HepG2 (cell line): Measurements from ENCODE around the gene IL6ST. TPM values are rescaled to one million over a fixed set of nuclear protein-coding genes. Genes with fewer than 3 reads are reported as not detected.

ENCODE experiments used
- ATF7-NPFF ChIP-seq: sonication (generic); formaldehyde crosslinking; IDR thresholded peaks from 2 replicates; pipeline ENCODE4 v1.8.1; 2023; ENCODE audit warnings: mild to moderate bottlenecking, low read depth, missing genetic modification reagents, moderate library complexity
- CENPT ChIP-seq: sonication (generic); formaldehyde crosslinking; IDR thresholded peaks from 2 replicates; pipeline ENCODE4 v1.8.0; 2022; ENCODE audit warnings: low read depth, mild to moderate bottlenecking, moderate library complexity, missing genetic modification reagents
- FIP1L1 ChIP-seq: fragments of 200-400 bp; formaldehyde crosslinking; IDR thresholded peaks from 2 replicates; pipeline ENCODE4 v1.6.1; 2018; ENCODE audit warnings: low read depth, mild to moderate bottlenecking, low read length, moderate library complexity, borderline replicate concordance; ENCODE audit not compliant: insufficient read depth
- FOSL1 ChIP-seq: sonication (generic); formaldehyde crosslinking; IDR thresholded peaks from 2 replicates; pipeline ENCODE4 v1.9.0; 2021; ENCODE audit warnings: missing genetic modification reagents, borderline replicate concordance
- FOXA1 ChIP-seq, 2 experiments: fragments of 450-650 bp in 1 of 2; sonication (generic) in 1 of 2; formaldehyde crosslinking in 1 of 2; IDR thresholded peaks; 2 replicates each; pipeline versions ENCODE4 v1.4.0 to v1.6.1; 2016 to 2020; ENCODE audit warnings: missing genetic modification reagents in 1 of 2
- HCFC1 ChIP-seq: fragments of 150-350 bp; IDR thresholded peaks from 2 replicates; pipeline ENCODE4 v1.6.1; 2014; ENCODE audit warnings: low read depth, low read length
- MLLT10 ChIP-seq: sonication (generic); formaldehyde crosslinking; IDR thresholded peaks from 2 replicates; pipeline ENCODE4 v1.4.0; 2020; ENCODE audit warnings: missing genetic modification reagents
- PHF5A ChIP-seq: IDR thresholded peaks from one replicate; pipeline ENCODE4 v1.6.1; 2018; ENCODE audit warnings: low read depth, missing genetic modification reagents; ENCODE audit not compliant: unreplicated experiment
- SAP130 ChIP-seq: IDR thresholded peaks from 2 replicates; pipeline ENCODE4 v1.6.1; 2016; ENCODE audit warnings: low read depth
- SMAD3 ChIP-seq: sonication (generic); formaldehyde crosslinking; IDR thresholded peaks from 2 replicates; pipeline ENCODE4 v1.4.0; 2020; ENCODE audit warnings: missing genetic modification reagents
- SMYD3 ChIP-seq: sonication (generic); formaldehyde crosslinking; IDR thresholded peaks from 2 replicates; pipeline ENCODE4 v1.8.1; 2023; ENCODE audit warnings: mild to moderate bottlenecking, missing genetic modification reagents
- TCF7 ChIP-seq: sonication (generic); IDR thresholded peaks from 2 replicates; pipeline ENCODE4 v1.6.1; 2016; ENCODE audit warnings: antibody characterized with exemption, low read depth
- ZBTB20 ChIP-seq: sonication (generic); formaldehyde crosslinking; IDR thresholded peaks from 2 replicates; pipeline ENCODE4 v1.8.1; 2023; ENCODE audit warnings: missing genetic modification reagents, low read depth, mild to moderate bottlenecking, borderline replicate concordance
- ZFP90 ChIP-seq: sonication (generic); formaldehyde crosslinking; IDR thresholded peaks from 2 replicates; pipeline ENCODE4 v1.8.0; 2022; ENCODE audit warnings: missing genetic modification reagents, mild to moderate bottlenecking, inconsistent platforms, borderline replicate concordance
- ZKSCAN8 ChIP-seq: IDR thresholded peaks from 2 replicates; pipeline ENCODE4 v1.6.1; 2016; ENCODE audit warnings: borderline replicate concordance, missing genetic modification reagents, missing compliant biosample characterization
- ZNF20 ChIP-seq: sonication (generic); formaldehyde crosslinking; IDR thresholded peaks from 2 replicates; pipeline ENCODE4 v1.4.0; 2020; ENCODE audit warnings: mild to moderate bottlenecking, moderate library complexity, missing genetic modification reagents
- ZNF331 ChIP-seq: sonication (generic); formaldehyde crosslinking; IDR thresholded peaks from 2 replicates; pipeline ENCODE4 v1.4.0; 2020; ENCODE audit warnings: missing genetic modification reagents
- ZNF564 ChIP-seq: sonication (generic); formaldehyde crosslinking; IDR thresholded peaks from 2 replicates; pipeline ENCODE4 v1.8.1; 2023; ENCODE audit warnings: mild to moderate bottlenecking, missing genetic modification reagents
- ZNF737 ChIP-seq: sonication (generic); formaldehyde crosslinking; IDR thresholded peaks from 2 replicates; pipeline ENCODE4 v1.5.0; 2020; ENCODE audit warnings: missing genetic modification reagents, mild to moderate bottlenecking, borderline replicate concordance
- polyA plus RNA-seq, 8 experiments: library from polyadenylated mRNA; depleted of rRNA in 3 of 8; stranded (reverse) in 7 of 8; unstranded in 1 of 8; fragments of >200 nt; fragmentation: Illumina TruSeq in 4 of 8; extraction: Trizol in 4 of 8; gene quantifications; 2 replicates each; pipeline versions ENCODE4 v1.2.1 to v1.2.3, GENCODE V29; 2011 to 2016; ENCODE audit warnings: low read depth in 4 of 8, missing spikeins in 1 of 8, mixed read lengths in 1 of 8; ENCODE audit not compliant: insufficient read depth in 1 of 8
- total RNA-seq, 5 experiments: library from RNA; depleted of rRNA; stranded (reverse); fragments of >200 nt; fragmentation: Illumina TruSeq; extraction: Trizol; gene quantifications; 2 replicates each; pipeline ENCODE4 v1.2.3, GENCODE V29; 2016; ENCODE audit warnings: low read depth in 1 of 5
- TF ChIP-seq, protein P1 (sequence below): sonication (generic); formaldehyde crosslinking; IDR thresholded peaks from 2 replicates; pipeline ENCODE4 v1.5.1; 2020; ENCODE audit warnings: mild to moderate bottlenecking, missing genetic modification reagents, moderate library complexity
- TF ChIP-seq, protein P2 (sequence below): sonication (generic); formaldehyde crosslinking; IDR thresholded peaks from 2 replicates; pipeline ENCODE4 v1.4.0; 2020; ENCODE audit warnings: mild to moderate bottlenecking, missing genetic modification reagents
- TF ChIP-seq, protein P3 (sequence below): sonication (generic); formaldehyde crosslinking; IDR thresholded peaks from 2 replicates; pipeline ENCODE4 v1.8.0; 2022; ENCODE audit warnings: low read depth, missing genetic modification reagents
- TF ChIP-seq, protein P4 (sequence below): IDR thresholded peaks from 2 replicates; pipeline ENCODE4 v1.6.1; 2016

The IL6ST gene
- total and polyA plus RNA-seq, 2 of the 13 experiments (the other 11 are each of a cell fraction or from before 2014, with no cell fraction given): 66.6 to 166 TPM

DNA sequence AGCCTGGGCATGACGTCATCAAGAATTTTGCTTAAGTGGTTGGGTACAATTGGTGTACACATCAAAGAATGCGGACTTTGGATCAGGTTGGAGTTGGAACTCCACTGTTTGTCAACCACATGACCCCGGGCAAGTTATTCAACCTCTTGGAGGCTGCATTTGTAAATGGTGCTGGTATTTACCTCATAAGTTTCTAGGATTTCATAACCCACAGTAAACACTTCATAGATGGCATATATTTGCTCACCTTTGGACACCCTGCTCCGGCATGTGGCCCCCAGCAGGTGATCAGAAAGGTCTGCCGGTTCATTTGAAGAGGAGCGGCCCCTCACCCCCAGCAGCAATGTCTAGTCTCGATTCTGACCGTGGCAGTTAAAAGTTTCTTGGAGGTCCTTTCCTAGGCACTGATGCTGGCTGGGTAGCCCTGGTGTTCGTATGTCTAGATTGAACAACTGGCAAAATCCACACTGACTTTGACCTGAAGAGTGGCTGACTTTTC, 60.6 kb downstream of the IL6ST start (continued):
- TF ChIP-seq, protein P1, sequence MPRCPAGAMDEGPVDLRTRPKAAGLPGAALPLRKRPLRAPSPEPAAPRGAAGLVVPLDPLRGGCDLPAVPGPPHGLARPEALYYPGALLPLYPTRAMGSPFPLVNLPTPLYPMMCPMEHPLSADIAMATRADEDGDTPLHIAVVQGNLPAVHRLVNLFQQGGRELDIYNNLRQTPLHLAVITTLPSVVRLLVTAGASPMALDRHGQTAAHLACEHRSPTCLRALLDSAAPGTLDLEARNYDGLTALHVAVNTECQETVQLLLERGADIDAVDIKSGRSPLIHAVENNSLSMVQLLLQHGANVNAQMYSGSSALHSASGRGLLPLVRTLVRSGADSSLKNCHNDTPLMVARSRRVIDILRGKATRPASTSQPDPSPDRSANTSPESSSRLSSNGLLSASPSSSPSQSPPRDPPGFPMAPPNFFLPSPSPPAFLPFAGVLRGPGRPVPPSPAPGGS (CRISPR knock-in tag): peak; percentile 54; the same call in 1 of the 2 replicates
- TF ChIP-seq ZNF331 (CRISPR knock-in tag) (peak; percentile 62; the same call in 1 of the 2 replicates), ZNF564 (CRISPR knock-in tag) (peak; percentile 85; the same call in 1 of the 2 replicates), ZBTB20 (peak; percentile 96), SAP130 (peak; percentile 89), PHF5A (CRISPR knock-in tag) (no peak), FOXA1 (IDR thresholded peaks at IDR 0.05) (peak; percentile 88), FOXA1 (CRISPR knock-in tag; IDR thresholded peaks at IDR 0.05) (peak; percentile 96), ZFP90 (peak; percentile 56; the same call in 1 of the 2 replicates), FOSL1 (CRISPR knock-in tag) (no peak), ZNF737 (CRISPR knock-in tag) (no peak), FIP1L1 (no peak), SMAD3 (peak; percentile 99), ZKSCAN8 (CRISPR knock-in tag) (peak; percentile 81), MLLT10 (CRISPR knock-in tag) (no peak), ATF7-NPFF (CRISPR knock-in tag) (peak; percentile 72), ZNF20 (CRISPR knock-in tag) (no peak), SMYD3 (CRISPR knock-in tag) (peak; percentile 85; the same call in 1 of the 2 replicates), HCFC1 (no peak), CENPT (CRISPR knock-in tag) (no peak), TCF7 (peak; percentile 99)
- TF ChIP-seq, protein P2, sequence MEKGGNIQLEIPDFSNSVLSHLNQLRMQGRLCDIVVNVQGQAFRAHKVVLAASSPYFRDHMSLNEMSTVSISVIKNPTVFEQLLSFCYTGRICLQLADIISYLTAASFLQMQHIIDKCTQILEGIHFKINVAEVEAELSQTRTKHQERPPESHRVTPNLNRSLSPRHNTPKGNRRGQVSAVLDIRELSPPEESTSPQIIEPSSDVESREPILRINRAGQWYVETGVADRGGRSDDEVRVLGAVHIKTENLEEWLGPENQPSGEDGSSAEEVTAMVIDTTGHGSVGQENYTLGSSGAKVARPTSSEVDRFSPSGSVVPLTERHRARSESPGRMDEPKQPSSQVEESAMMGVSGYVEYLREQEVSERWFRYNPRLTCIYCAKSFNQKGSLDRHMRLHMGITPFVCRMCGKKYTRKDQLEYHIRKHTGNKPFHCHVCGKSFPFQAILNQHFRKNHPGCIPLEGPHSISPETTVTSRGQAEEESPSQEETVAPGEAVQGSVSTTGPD (CRISPR knock-in tag): peak; percentile 82; the same call in 1 of the 2 replicates
- TF ChIP-seq, protein P3, sequence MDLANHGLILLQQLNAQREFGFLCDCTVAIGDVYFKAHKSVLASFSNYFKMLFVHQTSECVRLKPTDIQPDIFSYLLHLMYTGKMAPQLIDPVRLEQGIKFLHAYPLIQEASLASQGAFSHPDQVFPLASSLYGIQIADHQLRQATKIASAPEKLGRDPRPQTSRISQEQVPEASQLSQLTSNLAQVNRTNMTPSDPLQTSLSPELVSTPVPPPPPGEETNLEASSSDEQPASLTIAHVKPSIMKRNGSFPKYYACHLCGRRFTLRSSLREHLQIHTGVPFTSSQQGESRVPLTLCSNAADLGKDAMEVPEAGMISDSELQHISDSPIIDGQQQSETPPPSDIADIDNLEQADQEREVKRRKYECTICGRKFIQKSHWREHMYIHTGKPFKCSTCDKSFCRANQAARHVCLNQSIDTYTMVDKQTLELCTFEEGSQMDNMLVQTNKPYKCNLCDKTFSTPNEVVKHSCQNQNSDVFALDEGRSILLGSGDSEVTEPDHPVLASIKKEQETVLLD (CRISPR knock-in tag): peak; percentile 65; the same call in 1 of the 2 replicates
- TF ChIP-seq, protein P4, sequence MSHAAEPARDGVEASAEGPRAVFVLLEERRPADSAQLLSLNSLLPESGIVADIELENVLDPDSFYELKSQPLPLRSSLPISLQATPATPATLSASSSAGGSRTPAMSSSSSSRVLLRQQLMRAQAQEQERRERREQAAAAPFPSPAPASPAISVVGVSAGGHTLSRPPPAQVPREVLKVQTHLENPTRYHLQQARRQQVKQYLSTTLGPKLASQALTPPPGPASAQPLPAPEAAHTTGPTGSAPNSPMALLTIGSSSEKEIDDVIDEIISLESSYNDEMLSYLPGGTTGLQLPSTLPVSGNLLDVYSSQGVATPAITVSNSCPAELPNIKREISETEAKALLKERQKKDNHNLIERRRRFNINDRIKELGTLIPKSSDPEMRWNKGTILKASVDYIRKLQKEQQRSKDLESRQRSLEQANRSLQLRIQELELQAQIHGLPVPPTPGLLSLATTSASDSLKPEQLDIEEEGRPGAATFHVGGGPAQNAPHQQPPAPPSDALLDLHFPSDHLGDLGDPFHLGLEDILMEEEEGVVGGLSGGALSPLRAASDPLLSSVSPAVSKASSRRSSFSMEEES: peak; percentile 98
